ENCODE data around the gene FGF2.
"Not testable (repeated sequence)": the region's sequence is repeated elsewhere in the genome, so short reads cannot be mapped to it uniquely, and the experiment has no call there.

Gene FGF2

GRCh38 chr4:122898370-122899150 is 71.9 kb downstream of the FGF2 start:
- no peak for DNase-seq

- DNase-seq: no peak
Observed at GRCh38 chr4:122899682-122900081, 73.1 kb downstream of the FGF2 start.

- DNase-seq: no peak
Observed at GRCh38 chr4:122900314-122900713, 73.7 kb downstream of the FGF2 start.

GRCh38 chr4:122901247-122902010 is 74.8 kb downstream of the FGF2 start:
- DNase-seq: no peak

GRCh38 chr4:122903766-122904288 is 77.2 kb downstream of the FGF2 start:
- no peak for DNase-seq

GRCh38 chr4:122906859-122907305 is 80.3 kb downstream of the FGF2 start:
- DNase-seq: no peak

- DNase-seq: no peak
Observed at GRCh38 chr4:122908223-122908622, 81.6 kb downstream of the FGF2 start.

GRCh38 chr4:122909683-122910082 is 83.1 kb downstream of the FGF2 start:
- no peak for DNase-seq

GRCh38 chr4:122911588-122911987 is 85.0 kb downstream of the FGF2 start:
- no peak for DNase-seq

GRCh38 chr4:122912810-122913575 is 86.4 kb downstream of the FGF2 start:
- DNase-seq: no peak

GRCh38 chr4:122914292-122914904 is 87.8 kb downstream of the FGF2 start:
- DNase-seq: no peak

- DNase-seq: no peak
Observed at GRCh38 chr4:122914938-122915337, 88.3 kb downstream of the FGF2 start.

GRCh38 chr4:122917731-122918130 is 91.1 kb downstream of the FGF2 start:
- no peak for DNase-seq

- DNase-seq: no peak
Observed at GRCh38 chr4:122920473-122920872, 93.8 kb downstream of the FGF2 start.

GRCh38 chr4:122921300-122921699 is 94.7 kb downstream of the FGF2 start:
- no peak for DNase-seq

- peak; percentile 29 for DNase-seq
Observed at GRCh38 chr4:122921971-122922876, 95.6 kb downstream of the FGF2 start, which contains the start of gene NUDT6. Gene NUDT6 (minus strand): TSS chr4:122922597. CDS start chr4:122922572, 25 bp downstream.

- DNase-seq: peak; percentile 29
Observed at GRCh38 chr4:122922877-122923511, 96.4 kb downstream of the FGF2 start.

GRCh38 chr4:122928930-122929329 is 102.3 kb downstream of the FGF2 start:
- DNase-seq: no peak

GRCh38 chr4:122930862-122931261 is 104.2 kb downstream of the FGF2 start:
- DNase-seq: no peak

GRCh38 chr4:122932763-122933162 is 106.1 kb downstream of the FGF2 start:
- no peak for DNase-seq

GRCh38 chr4:122945136-122945535 is 118.5 kb downstream of the FGF2 start:
- not testable (repeated sequence) for DNase-seq

All from NCI-H510A (cell line).